GM06990 (cell line): Measurements from ENCODE around the gene RUNDC1.

ENCODE experiments used
- DNase-seq: peaks from one replicate; pipeline ENCODE4 v3.0.0-alpha.2; 2011; ENCODE audit not compliant: insufficient read length; ENCODE audit errors: extremely low read depth
- H3K27me3 ChIP-seq: replicated peaks from 2 replicates; pipeline ENCODE4 v1.6.0; 2011; ENCODE audit warnings: low read length; ENCODE audit not compliant: control insufficient read depth, insufficient read depth
- H3K36me3 ChIP-seq: 2 replicates; pipeline ENCODE4 v1.5.1; 2011; ENCODE audit warnings: low read length; ENCODE audit not compliant: control insufficient read depth, insufficient read depth
- H3K4me3 ChIP-seq: replicated peaks from 2 replicates; pipeline ENCODE4 v1.5.1; 2011; ENCODE audit warnings: low read depth, mild to moderate bottlenecking, control low read depth, low read length
- TF ChIP-seq, protein P1 (sequence below): IDR thresholded peaks from 2 replicates; pipeline ENCODE4 v1.5.1; 2011; ENCODE audit warnings: low read length, control low read depth, mild to moderate bottlenecking, inconsistent platforms; ENCODE audit not compliant: insufficient read depth, poor library complexity, severe bottlenecking

The RUNDC1 gene

DNA sequence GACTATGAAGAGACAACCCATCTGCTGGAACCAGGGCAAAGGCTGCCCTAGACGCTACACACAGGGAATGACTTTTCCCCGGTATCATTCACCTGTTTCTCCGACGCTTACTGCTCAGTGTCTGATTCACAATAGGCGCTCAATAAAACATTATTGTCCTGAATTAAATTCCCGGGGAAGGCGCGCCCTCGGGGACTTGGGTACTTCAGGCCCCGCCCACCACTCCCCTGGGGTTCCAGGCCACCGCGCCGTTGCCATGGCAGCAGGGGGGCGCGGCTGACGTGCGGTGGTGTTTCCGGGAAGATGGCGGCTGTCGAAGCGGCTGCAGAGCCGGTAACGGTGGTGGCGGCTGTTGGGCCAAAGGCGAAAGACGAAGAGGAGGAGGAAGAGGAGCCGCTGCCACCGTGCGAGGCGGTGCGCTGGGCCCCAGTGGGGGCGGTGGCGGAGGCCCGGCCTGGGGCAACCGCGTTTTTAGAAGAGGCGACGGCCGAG lies at the start of gene RUNDC1:
TSS of gene RUNDC1 (plus strand) at position 292 of the 492 bp plus-strand sequence. CDS start at position 304, 12 bp downstream.
- TF ChIP-seq, protein P1, sequence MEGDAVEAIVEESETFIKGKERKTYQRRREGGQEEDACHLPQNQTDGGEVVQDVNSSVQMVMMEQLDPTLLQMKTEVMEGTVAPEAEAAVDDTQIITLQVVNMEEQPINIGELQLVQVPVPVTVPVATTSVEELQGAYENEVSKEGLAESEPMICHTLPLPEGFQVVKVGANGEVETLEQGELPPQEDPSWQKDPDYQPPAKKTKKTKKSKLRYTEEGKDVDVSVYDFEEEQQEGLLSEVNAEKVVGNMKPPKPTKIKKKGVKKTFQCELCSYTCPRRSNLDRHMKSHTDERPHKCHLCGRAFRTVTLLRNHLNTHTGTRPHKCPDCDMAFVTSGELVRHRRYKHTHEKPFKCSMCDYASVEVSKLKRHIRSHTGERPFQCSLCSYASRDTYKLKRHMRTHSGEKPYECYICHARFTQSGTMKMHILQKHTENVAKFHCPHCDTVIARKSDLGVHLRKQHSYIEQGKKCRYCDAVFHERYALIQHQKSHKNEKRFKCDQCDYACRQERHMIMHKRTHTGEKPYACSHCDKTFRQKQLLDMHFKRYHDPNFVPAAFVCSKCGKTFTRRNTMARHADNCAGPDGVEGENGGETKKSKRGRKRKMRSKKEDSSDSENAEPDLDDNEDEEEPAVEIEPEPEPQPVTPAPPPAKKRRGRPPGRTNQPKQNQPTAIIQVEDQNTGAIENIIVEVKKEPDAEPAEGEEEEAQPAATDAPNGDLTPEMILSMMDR, result no peak
- peak; percentile 91 for DNase-seq
- Histone ChIP-seq H3K27me3 (no peaks in the 10 kb centered on the region), H3K36me3 (no peaks in the 10 kb centered on the region), H3K4me3 (peak within 1 kb of the TSS; percentile 94)

DNA sequence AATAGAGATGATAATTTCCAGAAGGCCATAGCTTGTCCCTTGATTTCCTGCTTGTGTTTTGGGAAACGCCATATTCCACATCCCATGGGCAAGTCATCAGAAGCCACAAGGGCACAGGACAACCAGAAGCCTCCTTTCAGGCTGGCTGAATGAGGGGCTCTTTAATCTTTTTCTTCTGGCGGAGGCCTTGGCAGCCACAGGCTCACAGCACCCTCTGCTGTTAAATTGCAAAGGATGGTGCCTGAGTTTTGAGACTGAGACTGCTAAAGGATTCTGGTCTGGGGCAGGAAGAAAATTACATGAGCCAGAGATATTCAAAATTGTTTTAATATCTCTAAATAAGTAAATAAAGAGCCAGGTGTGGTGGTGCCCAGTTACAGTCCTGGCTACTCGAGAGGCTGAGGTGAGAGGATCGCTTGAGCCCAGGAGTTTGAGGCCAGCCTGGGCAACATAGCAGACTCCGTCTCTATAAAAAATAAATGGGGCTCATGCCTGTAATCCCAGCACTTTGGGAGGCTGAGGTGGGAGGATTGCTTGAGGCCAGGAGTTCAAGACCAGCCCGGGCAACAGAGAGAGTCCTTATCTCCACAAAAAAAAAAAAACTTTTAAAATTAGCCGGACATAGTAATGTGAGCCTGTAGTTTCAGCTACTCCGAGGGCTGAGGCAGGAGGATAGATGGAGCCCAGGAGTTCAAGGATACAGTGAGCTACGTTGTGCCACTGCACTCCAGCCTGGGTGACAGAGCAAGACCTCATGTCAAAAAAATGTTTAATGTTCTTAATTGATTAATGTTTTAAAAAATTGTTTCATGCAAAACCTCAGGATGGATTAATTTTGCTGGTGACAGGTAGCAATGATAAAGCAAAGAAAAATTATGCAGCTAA lies 42.4 kb upstream of the RUNDC1 start:
- TF ChIP-seq, protein P1, result peak; percentile 72
- DNase-seq, result no peak

DNA sequence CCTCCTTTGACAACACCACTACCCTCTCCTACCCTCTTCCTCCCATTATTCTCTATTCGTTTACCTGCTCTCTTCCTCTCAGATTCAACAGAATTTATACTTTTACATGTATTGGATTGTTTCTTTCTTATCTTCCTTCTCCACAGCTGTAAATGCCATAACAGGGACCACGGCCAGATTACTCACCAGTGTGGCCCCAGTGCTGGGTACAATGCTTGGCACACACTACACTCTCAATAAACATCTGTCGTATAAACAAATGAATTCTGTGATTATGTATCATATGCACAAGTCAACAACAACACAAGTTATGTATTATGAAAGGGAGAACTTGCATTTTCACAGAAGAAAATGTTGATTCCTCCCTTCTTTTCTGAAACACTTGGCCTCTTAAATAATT lies 36.2 kb upstream of the RUNDC1 start:
- Histone ChIP-seq H3K27me3 (no peaks in the 10 kb centered on the region), H3K36me3 (no peaks in the 10 kb centered on the region; the same call in 1 of the 2 replicates), H3K4me3 (no peak overlapping the region)
- TF ChIP-seq, protein P1, result no peak
- DNase-seq, result no peak

More for the DNA sequence above, 42.4 kb upstream of the RUNDC1 start:
- Histone ChIP-seq H3K27me3 (no peaks in the 10 kb centered on the region; the same call in 1 of the 2 replicates), H3K4me3 (no peak overlapping the region), H3K36me3 (no peaks in the 10 kb centered on the region)

DNA sequence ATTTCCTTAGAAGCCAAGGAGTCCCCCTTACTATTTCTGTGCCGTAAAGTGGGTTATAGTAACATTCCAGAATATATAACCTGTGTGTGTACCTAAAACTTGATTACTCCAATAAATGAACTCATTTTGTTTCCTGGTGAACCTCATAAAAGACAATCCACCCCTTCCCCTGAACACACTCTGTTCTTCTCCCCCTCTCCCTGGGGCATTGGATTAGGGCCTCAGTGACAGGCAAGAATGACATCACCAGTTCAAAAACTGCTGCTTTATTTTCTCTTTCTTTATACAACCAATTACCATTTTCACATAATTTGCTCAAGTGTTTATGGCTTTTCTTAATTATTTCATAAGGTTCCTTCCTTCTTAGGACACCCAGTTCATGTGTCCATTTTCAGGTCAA lies 33.6 kb upstream of the RUNDC1 start:
- no peak for DNase-seq
- Histone ChIP-seq H3K36me3 (peaks cover 2% of the 10 kb centered on the region), H3K4me3 (no peak overlapping the region), H3K27me3 (no peaks in the 10 kb centered on the region)
- TF ChIP-seq, protein P1, result no peak

DNA sequence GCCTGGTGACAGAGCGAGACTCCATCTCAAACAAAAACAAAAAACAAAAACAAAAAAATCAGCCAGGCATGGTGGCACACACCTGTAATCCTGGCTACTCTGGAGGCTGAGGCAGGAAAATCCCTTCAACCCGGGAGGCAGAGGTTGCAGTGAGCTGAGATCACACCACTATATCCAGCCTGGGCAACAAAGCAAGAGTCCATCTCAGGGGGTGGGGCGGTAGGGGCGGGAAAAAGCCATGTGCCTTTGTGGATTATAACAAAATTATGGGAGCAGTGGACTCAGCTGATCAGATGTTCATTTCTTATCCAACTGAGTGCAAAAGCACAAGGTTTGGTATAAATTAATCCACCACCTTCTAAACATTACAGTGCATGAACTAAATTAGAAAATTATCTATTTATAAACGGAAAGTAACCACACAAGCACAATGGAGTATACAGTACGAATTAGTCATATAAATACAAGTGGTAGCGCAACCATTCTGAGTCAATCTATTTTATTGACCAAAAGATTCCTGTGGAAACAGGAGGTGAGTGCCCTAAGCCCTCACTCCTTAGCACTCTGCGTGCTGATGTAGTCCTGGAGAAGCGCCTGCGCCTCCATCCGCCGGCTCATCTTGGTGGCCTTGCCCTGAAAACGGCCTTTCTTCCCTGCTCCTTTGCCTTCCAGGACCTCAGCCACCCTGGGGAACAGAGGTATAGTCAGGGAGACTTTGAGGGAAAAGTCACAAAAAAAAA lies 30.2 kb upstream of the RUNDC1 start:
- H3K27me3 ChIP-seq, result no peaks in the 10 kb centered on the region
- DNase-seq, result no peak
- H3K36me3 ChIP-seq, result peaks cover 10% of the 10 kb centered on the region
- H3K4me3 ChIP-seq, result no peak overlapping the region
- TF ChIP-seq, protein P1, result no peak
